GM19455 (cell line): ENCODE measurements around the gene BARHL1.
"Not testable (repeated sequence)": the region's sequence is repeated elsewhere in the genome, so short reads cannot be mapped to it uniquely, and the experiment has no call there.

Experiments used
- ATAC-seq: cut with Tn5 transposase; IDR thresholded peaks from one replicate; pipeline ENCODE4 v1.9.1; 2021; ENCODE audit not compliant: unreplicated experiment

Gene BARHL1

DNA sequence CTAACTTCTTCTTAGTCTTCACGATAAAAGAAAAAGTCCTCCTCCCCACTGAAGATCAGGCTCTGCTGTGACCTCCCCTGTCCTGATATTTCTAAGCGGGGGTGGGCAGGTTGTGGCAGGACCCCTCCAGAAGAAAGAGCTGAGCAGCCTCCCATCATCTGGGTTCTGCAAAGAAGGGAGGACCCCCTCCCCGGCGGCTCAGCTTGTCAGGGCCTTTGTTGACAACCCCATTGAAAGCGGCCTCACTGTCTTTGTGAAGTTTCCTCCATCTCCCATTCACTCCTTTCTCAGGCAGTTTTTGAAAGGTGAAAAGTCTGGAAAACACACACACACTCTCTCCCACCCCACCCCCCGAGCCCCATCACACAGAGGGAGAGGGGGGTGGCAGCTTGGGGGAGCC lies 26.2 kb upstream of the BARHL1 start:
- ATAC-seq, result no peak

DNA sequence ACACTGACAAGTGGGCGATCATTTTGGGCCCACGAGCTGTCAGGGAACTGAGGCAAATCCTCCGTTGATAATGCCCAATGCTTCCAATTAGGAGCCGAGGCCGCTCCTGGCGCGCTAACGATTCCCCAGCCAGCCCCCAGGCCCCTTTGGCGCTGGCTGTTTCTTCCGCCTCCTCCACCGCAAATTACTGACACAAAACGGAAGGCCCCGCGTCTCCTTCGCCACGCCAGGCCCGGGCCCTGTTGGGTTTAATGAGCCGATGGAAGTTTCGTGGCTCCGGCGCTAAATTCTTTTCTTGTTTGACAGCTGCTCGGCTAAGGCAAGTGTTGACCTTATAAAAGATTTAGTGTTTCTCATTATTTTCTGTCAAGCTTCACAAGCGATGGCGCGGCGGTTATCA lies 25.7 kb upstream of the BARHL1 start:
- no peak for ATAC-seq

DNA sequence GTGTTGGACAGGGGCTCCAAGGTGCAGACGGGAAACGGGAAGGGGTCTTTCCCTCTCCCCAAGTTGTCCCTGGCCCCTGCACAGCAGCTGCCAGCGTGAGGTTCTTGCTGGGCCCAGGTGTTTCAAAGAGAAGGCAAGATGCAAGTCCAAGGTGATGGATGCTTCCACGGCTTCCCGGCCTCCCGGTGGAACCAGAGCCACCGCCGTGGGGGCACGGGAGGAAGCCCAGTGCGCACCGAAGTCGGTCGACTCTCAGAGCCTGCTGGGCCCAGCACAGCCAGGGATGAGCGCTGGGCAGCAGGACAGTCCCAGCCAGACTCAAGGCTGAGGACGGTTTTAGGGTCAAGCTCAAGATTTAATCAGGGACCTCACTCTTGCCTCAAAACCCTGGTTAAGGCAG lies 25.2 kb upstream of the BARHL1 start:
- ATAC-seq, result no peak

DNA sequence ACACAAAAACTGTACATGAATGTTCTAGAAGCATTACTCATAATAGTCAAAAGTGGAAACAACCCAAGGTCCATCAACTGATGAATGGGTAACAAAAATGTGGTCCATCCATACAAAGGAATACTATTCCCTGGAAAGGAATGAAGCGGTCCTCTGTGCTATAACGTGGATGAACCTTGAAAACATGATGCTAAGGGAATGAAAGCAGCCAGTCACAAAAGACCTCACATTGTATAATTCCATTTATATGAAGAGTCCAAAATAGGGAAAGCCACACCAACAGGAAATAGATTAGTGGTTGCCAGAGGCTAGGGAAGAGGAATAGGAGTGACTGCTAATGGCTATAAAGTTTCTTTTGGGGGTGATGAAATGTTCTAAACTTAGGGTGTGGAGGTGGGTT lies 22.7 kb upstream of the BARHL1 start:
- ATAC-seq, result no peak

DNA sequence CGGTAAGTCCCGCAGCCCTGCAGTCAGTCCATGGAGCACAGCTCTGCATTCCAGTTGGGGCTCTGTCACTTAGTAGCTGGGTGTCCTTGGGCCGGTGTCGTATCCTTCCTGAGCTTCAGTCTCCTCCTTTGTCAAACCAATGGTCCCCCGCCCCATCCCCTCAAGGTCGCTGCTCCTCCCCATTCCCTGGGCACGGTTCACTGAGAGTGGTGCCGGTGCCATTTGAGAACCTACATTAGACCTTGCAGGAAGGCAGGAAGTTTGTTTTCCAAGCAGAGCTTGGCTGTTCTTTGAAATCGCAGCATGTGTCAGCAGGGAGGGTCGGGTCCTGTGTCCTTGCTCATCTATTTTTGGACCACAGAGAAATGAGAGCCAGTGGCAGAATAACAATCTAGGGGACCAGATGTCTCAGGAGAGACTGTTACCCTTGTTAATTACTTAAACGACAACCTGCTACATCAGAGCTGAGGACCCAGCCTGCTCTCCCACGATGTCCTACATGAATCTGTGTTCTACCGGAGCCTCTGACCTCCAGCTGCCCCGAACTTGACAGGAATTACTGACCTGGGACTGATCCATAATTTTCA lies 21.7 kb upstream of the BARHL1 start:
- no peak for ATAC-seq

DNA sequence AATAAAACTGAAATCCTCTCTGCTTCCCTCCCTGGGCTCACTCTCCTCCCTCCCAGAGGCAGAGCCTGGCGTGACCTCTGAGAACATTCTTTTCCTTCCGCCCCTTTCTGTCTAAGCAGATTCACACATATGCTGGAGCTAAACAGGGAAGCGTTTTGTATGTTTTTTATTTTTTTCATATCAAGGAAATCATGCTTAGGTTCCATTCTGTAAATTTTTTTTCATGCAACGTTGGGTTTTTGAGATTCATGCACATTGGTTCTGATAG lies 20.2 kb upstream of the BARHL1 start:
- ATAC-seq, result no peak

DNA sequence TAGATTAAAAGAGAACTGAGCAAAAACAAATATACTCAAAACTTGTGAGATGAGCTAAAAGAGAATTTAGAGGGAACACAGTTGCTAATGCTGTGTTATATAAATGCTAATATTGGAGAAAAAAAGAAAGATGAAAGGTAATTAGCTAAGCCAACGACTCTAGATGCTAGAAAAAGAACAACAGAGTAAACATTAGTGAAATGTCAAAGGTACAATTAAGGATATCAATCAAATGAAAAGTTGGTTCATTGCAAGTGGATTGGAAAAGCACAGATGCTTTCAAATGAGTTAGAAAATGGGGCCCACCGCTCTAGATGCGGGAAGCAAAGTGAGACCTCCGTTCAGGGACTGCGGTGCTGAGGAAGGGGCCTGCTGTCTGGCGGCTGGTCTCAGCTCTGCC lies 17.9 kb upstream of the BARHL1 start:
- no peak for ATAC-seq

DNA sequence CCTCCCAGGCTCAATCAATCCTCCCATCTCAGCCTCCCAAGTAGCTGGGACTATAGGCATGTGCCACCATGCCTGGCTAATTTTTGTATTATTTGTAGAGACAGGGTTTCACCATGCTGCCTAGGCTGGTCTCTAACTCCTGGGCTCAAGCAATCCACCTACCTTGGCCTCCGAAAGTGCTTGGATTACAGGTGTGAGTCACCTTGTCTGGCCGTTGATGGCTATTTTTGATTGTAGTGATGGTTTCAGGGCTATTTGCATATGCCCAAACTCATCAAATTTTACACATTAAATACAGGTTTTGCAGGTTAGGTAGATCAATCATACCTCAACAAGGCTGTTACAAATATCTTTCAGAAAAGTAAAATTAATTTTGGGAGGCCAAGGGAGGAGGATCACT lies 13.6 kb upstream of the BARHL1 start:
- ATAC-seq, result not testable (repeated sequence)

DNA sequence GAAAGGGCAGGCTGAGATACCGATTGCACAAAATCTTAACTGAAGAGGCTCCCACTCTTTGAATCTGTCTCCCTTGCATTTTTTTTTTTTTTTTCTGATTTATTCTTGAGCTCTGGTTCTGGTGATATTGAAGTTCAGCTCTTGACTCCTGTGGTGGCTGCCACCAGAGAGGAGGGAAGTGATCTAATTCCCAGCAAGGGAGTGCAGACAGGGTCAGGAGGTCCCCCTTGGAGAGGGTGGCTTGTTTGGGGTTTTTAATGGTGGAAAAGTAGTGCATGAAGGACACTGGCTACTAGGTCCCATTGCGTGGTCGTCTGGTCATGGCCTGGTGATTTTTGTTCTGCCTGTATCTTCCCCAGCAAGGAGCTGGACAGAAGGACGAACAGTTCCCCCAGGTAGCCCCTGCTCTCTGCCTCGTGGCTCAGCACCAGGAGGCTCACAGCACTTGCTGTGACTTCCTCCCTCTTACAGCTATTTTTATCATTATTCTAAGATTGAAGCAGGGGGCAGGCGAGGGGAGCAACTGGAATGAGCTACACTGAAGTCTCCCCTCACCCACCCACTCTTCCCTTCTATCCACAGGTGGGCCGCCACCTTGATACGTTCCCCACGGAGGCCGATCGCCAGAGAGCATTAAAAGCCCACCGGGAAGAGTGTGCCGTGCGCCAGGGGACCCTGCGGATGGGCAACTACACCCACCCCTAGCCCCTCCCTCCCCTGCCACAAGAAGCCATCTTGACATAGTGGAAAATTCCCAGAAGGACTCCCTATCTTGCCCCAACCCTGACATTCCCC lies 10.4 kb upstream of the BARHL1 start:
- no peak for ATAC-seq

DNA sequence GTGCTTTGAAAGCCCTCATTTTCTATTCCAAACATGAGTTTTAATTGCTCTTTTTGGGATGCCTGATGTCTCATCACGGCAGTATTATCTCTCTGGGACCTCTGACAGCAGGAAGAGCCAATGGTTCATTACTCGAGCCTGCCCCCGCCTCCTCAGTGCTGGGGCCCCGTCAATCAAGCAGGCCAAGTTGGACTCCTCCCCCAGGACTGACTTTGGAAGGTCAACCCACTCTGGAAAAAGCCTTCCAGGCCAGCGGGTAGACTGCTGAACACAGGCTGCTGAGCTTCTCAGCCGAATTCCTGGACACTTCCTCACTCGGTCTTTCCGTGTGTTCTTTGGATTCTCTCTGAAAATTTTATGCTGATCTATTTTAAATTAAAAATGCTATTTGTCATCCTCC lies 9.5 kb upstream of the BARHL1 start:
- no peak for ATAC-seq

DNA sequence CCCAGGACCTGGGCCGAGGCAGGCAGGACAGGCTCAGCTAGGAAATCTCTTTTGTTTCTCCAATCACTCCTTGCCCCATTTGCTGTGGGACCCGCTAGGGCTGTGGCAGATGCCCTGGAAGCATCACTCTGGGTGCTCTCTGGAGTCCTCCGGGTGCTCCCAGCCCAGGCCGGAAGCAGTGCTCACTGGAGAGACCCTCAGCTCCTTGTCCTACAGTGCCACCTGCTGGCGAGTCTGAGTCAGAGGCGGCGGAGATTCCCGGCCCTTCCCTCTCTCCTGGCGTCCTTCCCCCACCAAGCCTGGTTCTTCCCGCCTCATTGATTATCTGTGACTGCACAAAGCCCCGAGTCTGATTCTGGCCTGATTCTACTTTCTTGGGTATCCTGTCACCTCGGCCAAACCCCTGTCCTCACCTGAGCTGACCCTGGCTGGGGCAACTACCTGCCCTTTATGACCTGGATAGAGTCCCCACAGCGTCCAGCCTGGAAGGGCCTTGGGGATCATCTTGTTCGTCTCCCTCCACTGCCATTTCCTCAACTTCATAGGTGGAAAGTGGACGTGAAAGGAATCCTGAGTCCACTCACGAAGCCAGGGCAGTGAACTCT lies 7.3 kb upstream of the BARHL1 start:
- ATAC-seq, result no peak

DNA sequence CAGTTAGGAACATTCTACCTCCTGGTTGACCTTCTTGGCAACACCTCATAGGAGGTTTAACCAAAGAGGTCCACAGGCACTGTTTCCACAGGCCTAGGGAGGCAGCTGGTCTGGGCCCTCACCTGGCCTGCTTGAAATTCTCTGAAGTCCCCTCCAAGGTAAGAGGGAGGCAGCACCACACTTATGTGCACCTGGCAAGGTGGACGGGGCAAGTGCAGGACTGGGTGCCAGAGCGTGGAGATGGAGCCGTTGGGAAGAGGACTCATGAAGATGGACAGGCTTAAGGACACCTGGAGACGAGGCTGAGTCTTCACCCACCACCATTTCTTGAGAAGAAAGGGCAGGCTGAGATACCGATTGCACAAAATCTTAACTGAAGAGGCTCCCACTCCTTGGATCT lies 6.6 kb upstream of the BARHL1 start:
- no peak for ATAC-seq

DNA sequence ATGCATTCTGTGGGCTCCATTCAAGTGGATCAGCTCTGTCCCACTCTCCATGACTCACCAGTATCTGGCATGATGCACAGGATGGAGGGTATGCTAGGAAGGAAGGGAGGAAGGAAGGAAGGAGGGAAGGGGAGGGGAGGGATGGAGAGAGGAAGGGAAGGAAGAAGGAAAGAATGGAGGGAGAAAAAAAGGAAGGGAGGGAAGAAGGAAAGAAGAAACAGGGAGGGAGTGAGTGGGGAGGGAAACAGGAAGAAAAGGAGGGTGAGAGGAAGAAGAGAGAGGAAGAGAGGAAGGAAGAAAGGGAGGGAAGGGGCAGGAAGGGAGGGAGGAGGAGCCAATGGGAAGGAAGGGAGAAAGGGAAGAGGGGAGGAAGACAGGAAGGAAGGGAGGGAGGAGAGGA lies 5.3 kb upstream of the BARHL1 start:
- ATAC-seq, result no peak

DNA sequence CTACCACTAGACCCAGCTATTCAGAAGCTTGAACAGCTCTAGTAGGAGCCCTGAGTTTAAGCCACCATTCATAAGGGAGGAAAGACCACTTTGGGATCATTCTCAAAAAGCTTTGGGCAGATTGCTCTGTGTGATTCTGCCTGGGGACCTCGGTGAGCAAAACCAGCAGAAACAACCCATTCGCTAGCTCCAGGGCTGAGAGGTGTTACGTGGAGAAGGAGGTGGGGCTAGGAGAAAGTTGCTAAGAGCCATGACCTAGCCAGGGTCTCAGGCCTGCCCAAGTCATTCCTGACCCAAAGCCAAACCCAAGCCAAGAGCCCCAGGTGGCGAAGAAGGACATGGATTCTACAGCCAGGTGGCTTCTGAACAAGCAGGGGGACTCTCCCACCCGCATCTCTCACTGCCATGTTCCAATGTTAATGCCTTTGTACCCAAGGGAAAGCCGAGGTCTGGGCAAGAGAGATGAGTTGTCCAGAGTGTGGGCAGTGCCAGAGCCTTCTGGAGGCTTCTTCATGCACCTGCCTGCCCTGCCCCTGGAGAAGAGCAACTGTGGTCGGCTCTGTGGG lies 4.0 kb upstream of the BARHL1 start:
- no peak for ATAC-seq

DNA sequence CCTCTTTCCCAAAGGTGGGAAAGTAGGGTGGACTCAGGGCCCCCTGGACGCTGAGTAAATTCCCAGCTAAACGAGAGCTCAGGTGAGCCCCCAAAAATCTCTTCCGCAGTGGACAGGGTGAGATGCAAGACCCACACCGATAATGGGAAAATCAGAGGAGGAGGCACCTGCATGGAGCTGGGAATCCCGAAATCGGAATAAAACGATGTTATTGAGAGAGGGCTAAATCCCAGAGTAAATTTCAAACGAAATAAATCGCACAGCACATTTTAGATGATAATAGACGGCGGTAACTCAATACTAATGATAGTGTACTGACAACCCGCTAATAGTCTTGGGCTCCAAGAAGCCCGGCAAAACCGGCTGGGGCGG lies 3.0 kb upstream of the BARHL1 start:
- ATAC-seq, result no peak

DNA sequence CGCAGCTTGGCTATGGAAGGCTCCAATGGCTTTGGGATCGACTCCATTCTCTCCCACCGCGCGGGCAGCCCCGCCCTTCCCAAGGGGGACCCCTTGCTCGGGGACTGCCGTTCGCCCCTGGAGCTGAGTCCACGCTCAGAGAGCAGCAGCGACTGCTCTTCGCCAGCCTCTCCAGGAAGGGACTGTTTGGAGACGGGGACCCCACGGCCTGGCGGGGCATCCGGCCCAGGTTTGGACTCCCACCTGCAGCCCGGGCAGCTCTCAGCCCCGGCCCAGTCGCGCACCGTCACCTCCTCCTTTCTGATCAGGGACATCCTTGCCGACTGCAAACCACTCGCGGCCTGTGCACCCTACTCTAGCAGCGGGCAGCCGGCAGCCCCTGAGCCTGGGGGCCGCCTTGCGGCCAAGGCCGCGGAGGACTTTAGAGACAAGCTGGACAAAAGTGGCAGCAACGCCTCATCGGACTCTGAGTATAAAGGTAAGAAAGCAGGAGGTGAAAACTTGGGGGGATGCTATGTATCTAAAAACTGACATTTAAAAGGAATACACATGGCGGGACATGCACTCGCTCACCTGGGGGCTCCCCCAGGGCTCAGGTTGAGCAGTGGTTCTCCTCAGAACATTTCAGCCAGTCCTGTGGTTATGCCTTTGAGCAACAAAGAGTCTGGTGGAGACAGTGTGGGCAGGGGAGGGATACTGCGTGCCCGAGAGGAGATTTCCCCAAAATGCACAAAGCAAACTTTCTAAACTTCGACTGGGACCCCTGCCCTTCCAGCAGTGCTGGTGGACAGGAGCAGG lies 579 bp downstream of the BARHL1 start:
- ATAC-seq, result no peak

DNA sequence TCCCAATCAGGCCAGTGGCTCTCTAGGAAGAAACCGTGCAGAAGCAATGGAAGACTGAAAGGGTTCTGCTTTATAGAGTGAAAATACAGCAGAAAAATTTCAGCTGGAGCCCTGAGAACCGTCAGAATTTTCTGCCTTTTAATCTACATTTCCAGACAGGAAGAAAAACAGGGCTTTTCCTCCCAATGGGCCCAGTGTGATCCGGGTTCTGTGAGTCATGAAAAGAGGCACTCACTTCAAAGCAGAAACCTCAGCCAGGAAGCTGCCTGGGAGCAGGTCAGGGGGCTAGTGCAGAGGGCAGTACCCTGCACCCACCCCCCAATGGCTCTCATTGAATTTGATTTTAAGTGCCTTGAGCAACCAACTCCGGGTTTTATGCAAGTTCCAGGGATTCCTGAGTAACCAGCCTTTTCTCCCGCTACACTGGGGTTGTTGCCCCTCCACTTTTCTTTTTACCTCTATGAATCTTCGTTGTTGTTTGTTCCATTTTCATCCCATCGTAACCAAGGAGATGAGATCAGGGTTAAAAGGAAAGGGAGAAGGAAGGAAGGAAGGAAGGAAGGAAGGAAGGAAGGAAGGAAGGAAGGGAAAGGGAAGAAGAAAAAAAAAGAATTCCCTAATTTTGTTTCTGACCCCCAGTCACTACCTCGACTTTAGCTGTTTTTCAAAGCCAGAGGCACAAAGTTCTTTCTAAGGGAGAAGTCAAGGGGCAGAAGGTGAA lies 1.3 kb downstream of the BARHL1 start:
- no peak for ATAC-seq

DNA sequence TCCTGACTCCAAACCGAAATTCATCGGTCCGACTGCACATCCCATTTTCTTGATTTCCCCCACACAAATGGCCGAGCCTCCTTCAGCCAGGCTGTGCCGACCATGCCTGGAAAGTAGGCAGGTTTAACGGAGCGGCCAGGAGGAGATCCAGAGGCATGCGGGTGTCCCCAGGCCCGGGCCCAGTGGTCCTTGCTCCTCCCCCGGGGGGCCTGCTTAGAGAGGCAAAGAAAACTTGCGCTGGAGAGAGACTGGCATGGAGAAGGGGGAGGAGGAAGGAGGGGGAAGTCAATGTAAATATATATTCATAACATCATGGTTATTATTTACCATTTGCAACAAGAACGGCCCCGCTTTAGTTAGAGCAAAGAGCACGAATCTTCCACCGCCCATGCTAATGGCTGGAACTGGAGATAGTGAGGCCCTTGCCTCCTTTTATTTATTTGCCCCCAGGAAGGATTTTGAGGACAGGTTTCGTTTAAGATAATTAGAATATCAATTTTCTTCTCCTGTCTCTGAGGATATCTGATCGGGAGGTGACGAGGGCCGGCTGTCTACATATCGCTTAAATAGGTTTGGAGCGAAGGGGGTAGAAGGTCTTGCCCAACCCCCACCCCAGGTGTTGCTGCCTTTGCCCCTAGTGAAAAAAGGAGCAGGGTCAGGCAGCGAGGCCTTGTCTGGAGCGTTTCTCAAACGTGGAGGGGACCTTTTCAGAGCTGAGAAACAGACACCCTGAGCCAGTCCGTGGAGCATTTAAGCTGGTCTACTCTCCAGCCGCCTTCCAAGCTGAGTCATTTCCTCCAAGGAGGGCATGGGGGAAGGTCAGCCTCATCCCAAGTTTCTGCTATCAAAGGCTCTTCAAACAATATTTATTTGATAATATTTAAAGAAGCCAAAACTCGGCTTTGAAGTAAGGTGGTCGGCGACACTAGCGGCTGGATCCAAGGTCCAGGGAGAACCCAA lies 2.5 kb downstream of the BARHL1 start:
- ATAC-seq, result no peak

DNA sequence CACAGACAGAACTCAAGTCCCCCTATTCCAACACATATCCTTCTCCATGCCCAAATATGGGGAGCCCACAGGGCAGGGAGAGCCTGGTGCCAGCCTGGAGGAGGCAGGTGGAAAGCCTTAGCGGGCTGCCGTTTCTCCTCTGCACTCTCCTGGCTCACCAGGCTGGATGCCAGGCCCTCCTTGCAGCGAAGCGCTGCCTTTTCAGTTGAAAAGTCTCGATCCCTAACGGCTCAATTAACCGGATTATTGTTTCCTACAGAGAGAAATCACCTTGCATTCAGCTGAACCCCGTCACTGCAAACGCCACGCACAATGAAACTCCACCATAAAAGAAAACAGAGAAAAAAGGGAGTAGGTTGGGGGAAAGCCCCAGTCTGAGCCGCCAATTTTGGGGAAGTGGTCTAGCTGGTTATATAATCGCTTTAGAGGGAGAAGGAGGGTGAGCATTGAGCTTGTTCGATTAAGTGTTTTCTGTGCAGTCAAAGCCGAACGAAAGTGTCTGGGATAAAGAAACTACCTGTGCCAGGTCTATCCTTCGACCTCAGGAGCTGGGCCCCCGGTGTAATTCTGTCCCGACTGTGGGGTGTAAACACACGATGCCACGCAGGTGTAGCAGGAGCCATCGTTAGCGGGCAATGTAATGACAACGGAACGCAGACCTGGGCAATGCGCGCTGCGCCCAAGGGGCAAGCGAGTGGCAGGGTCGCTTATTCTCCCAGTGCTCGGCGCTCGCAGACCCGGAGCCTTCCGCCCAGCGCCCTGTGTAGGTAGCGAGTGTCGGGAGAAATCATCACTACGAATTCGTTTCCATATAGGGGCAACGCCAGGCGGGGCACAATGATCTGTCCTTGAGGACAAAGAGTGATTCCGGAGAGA lies 3.8 kb downstream of the BARHL1 start:
- no peak for ATAC-seq
